Stimulated activated CD4-positive, alpha-beta T cell treated with anti-CD3 and anti-CD28 coated beads, Interleukin-4, amount 100 ng/mL, for 24 hours (primary cell): Measurements from ENCODE around the gene MMEL1.
A peak's percentile ranks its signal among the peaks of the same experiment; 100 is the strongest.
"Not testable (repeated sequence)": the region's sequence is repeated elsewhere in the genome, so short reads cannot be mapped to it uniquely, and the experiment has no call there.

Experiments
- DNase-seq: peaks from one replicate; pipeline ENCODE4 v3.0.0-alpha.2; 2020

The MMEL1 gene, protein sequence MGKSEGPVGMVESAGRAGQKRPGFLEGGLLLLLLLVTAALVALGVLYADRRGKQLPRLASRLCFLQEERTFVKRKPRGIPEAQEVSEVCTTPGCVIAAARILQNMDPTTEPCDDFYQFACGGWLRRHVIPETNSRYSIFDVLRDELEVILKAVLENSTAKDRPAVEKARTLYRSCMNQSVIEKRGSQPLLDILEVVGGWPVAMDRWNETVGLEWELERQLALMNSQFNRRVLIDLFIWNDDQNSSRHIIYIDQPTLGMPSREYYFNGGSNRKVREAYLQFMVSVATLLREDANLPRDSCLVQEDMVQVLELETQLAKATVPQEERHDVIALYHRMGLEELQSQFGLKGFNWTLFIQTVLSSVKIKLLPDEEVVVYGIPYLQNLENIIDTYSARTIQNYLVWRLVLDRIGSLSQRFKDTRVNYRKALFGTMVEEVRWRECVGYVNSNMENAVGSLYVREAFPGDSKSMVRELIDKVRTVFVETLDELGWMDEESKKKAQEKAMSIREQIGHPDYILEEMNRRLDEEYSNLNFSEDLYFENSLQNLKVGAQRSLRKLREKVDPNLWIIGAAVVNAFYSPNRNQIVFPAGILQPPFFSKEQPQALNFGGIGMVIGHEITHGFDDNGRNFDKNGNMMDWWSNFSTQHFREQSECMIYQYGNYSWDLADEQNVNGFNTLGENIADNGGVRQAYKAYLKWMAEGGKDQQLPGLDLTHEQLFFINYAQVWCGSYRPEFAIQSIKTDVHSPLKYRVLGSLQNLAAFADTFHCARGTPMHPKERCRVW

DNA sequence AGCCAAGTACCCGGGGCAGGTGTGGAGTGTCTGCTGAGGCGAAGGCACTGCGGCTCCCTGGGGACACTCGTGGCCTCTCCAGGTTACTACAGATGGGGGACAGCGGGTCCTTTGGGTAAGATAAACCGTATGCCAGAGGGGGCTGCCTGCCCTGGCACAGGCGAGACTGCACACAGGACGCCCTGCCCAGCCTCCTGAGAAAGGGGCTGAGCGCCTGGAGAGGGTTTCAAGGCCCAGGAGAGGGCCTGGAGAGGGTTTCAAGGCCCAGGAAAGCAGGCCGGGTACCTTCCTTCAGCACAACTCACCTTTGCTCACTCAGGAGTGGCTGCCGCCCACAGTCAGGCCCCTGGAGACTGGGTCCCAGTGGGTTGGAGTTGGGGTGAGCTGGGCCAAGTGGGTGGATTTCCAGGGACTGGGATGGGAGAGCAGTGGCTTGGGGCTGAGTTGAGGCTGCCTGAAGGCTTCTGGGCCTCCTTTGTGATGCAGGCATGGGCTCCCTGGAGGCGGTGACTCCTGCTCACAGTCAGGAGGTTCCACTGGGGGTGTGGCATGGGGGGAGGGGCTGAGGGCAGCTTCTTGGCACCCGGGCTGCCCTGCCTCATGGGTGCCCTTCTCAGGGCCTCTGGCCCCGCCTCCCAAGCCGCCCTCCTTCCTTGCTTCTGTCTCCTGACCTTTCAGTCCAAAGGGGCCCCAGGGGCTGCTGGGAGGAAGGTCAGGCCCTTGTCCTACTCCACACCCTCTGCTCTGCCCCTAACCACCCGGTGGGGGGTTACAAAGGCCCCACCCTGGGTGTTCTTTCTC, at the start of gene MMEL1:
Gene MMEL1 (minus strand): TSS at position 456 of the 801 bp plus-strand sequence. CDS start 3,532 bp downstream, outside the sequence.
- no peak for DNase-seq

DNA sequence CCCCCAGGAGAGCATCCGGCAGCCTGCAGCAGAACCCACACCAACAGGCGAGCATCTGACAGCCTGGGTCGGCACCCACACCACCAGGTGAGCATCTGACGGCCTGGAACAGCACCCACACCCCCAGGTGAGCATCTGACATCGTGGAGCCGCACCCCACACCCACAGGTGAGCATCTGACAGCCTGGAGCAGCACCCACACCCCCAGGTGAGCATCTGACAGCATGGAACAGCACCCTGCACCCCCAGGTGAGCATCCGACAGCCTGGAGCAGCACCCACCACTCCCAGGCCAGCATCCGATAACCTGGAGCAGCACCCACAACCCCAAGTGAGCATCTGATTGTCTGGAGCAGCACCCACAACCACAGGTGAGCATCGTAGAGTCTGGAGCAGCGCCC, 43.9 kb upstream of the MMEL1 start:
- not testable (repeated sequence) for DNase-seq

DNA sequence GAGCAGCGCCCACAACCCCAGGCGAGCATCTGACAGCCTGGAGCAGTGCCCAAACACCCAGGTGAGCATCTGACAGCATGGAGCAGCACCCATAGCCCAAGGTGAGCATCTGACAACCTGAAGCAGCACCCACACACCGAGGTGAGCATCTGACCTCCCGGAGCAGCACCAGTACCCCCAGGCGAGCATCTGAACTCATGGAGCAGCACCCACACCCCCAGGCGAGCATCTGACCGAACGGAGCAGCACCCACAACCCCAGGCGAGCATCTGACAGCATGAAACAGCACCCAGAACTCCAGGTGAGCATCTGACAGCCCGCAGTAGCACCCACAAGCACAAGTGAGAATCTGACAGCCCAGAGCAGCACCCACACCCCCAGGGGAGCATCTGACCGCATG, 38.8 kb upstream of the MMEL1 start:
- not testable (repeated sequence) for DNase-seq

DNA sequence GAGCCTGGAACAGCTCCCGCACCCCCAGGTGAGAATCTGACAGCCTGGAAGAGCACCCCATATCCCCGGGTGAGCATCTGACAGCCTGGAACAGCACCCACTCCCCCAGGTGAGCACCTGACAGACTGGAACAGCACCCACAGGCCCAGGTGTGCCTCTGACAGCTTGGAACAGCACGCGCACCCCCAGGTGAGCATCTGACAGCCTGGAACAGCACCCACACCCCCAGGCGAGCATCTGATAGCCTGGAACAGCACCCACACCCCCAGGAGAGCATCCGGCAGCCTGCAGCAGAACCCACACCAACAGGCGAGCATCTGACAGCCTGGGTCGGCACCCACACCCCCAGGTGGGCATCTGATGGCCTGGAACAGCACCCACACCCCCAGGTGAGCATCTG, 27.0 kb upstream of the MMEL1 start:
- peak; percentile 4 for DNase-seq

DNA sequence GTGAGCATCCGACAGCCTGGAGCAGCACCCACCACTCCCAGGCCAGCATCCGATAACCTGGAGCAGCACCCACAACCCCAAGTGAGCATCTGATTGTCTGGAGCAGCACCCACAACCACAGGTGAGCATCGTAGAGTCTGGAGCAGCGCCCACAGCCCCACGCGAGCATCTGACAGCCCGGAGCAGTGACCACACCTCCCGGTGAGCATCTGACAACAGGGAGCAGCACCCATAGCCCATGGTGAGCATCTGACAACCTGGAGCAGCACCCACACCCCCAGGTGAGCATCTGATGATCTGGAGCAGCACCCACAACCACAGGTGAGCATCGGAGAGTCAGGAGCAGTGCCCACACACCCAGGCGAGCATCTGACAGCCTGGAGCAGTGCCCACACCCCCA, 25.1 kb upstream of the MMEL1 start:
- peak; percentile 3 for DNase-seq

DNA sequence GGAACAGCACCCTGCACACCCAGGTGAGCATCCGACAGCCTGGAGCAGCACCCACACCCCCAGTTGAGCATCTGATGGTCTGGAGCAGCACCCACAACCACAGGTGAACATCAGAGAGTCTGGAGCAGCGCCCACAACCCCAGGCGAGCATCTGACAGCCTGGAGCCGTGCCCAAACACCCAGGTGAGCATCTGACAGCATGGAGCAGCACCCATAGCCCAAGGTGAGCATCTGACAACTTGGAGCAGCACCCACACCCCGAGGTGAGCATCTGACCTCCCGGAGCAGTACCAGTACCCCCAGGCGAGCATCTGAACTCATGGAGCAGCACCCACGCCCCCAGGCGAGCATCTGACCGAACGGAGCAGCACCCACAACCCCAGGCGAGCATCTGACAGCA, 24.3 kb upstream of the MMEL1 start:
- peak; percentile 5 for DNase-seq

DNA sequence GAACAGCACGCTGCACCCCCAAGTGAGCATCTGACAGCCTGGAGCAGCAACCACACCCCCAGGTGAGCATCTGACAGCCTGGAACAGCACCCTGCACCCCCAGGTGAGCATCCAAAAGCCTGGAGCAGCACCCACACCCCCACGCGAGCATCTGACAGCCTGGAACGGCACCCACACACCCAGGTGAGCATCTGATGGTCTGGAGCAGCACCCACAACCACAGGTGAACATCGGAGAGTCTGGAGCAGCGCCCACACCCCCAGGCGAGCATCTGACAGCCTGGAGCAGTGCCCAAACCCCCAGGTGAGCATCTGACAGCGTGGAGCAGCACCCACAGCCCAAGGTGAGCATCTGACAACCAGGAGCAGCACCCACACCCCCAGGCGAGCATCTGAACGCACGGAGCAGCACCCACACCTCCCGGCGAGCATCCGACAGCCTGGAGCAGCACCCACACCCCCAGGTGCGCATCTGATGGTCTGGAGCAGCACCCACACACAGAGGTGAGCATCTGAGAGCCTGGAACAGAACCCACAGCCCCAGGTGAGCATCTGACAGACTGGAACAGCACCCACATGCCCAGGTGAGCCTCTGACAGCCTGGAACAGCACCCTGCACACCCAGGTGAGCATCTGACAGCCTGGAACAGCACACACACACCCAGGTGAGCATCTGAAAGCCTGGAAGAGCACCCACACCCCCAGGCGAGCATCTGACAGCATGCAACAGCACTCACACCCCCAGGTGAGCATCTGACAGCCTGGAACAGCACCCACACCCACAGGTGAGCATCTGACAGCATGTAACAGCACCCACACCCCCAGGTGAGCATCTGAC, 23.0 kb upstream of the MMEL1 start:
- DNase-seq, result not testable (repeated sequence)

- not testable (repeated sequence) for DNase-seq
These were observed 21.7 kb upstream of the MMEL1 start for GRCh38 chr1:2654443-2654948.

DNA sequence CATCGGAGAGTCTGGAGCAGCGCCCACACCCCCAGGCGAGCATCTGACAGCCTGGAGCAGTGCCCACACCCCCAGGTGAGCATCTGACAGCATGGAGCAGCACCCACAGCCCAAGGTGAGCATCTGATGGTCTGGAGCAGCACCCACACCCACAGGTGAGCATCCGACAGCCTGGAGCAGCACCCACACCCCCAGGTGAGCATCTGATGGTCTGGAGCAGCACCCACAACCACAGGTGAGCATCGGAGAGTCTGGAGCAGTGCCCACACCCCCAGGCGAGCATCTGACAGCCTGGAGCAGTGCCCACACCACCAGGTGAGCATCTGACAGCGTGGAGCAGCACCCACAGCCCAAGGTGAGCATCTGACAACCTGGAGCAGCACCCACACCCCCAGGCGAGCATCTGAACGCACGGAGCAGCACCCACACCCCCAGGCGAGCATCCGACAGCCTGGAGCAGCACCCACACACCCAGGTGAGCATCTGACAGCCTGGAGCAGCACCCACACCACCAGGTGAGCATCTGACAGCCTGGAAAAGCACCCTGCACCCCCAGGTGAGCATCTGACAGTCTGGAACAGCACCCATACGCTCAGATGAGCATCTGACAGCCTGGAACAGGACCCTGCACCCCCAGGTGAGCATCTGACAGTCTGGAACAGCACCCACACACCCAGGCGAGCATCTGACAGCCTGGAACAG, 21.1 kb upstream of the MMEL1 start:
- DNase-seq, result not testable (repeated sequence)

GRCh38 chr1:2652926-2653571, 20.2 kb upstream of the MMEL1 start:
- not testable (repeated sequence) for DNase-seq

- DNase-seq, result not testable (repeated sequence)
These were observed 19.5 kb upstream of the MMEL1 start for GRCh38 chr1:2652152-2652925.

GRCh38 chr1:2650967-2651645, 18.3 kb upstream of the MMEL1 start:
- no peak for DNase-seq

- no peak for DNase-seq
These were observed 14.0 kb upstream of the MMEL1 start for GRCh38 chr1:2646837-2647236.

GRCh38 chr1:2645776-2646175, 13.0 kb upstream of the MMEL1 start:
- DNase-seq, result no peak

- DNase-seq, result no peak
These were observed 12.3 kb upstream of the MMEL1 start for GRCh38 chr1:2645143-2645542.

GRCh38 chr1:2644591-2645101, 11.8 kb upstream of the MMEL1 start:
- no peak for DNase-seq

GRCh38 chr1:2644171-2644570, 11.4 kb upstream of the MMEL1 start:
- DNase-seq, result no peak

- DNase-seq, result no peak
These were observed 10.7 kb upstream of the MMEL1 start for GRCh38 chr1:2643414-2644077.
